ENCODE results near the gene PDPN. TPM values are rescaled to one million over a fixed set of nuclear protein-coding genes. Genes with fewer than 3 reads are reported as not detected.

Gene PDPN
- total RNA-seq, 1 experiment from 2014 or later, result not detected

DNA sequence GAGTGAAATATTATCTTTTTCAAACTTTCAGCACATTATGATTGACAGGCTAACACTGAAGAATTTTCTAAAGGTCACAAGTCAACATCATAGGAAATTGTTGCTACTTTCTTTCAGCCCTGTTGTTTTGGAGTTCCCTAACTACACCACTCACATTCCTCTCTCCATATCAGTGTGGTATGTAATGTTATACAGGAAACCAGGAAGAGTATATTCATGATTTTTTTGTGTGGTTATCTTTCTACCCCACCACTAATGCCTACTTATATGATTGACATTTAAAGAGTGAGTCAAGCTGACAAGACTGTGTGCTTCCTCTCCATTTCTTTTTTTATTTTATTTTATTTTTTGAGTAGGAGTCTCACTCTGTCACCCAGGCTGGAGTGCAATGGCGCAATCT lies 68.6 kb downstream of the PDPN start:
- TF ChIP-seq, protein P1, sequence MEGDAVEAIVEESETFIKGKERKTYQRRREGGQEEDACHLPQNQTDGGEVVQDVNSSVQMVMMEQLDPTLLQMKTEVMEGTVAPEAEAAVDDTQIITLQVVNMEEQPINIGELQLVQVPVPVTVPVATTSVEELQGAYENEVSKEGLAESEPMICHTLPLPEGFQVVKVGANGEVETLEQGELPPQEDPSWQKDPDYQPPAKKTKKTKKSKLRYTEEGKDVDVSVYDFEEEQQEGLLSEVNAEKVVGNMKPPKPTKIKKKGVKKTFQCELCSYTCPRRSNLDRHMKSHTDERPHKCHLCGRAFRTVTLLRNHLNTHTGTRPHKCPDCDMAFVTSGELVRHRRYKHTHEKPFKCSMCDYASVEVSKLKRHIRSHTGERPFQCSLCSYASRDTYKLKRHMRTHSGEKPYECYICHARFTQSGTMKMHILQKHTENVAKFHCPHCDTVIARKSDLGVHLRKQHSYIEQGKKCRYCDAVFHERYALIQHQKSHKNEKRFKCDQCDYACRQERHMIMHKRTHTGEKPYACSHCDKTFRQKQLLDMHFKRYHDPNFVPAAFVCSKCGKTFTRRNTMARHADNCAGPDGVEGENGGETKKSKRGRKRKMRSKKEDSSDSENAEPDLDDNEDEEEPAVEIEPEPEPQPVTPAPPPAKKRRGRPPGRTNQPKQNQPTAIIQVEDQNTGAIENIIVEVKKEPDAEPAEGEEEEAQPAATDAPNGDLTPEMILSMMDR (IDR thresholded peaks at IDR 0.05; ENCODE audit: unreplicated experiment), result no peak
- CTCF ChIA-PET, result no interaction called here
- BruUV-seq (replicated peaks), result no TSS peak
- H3K27ac Mint-ChIP-seq (ENCODE audit: unreplicated experiment), result no peak overlapping the region
- no peaks in the 10 kb centered on the region for H3K36me3 Mint-ChIP-seq (ENCODE audit: insufficient read depth, unreplicated experiment)
- H3K27me3 Mint-ChIP-seq (ENCODE audit: unreplicated experiment), result no peaks in the 10 kb centered on the region
- DNase-seq, result no peak
- no peaks in the 10 kb centered on the region for H3K4me1 Mint-ChIP-seq (ENCODE audit: low read depth, unreplicated experiment)
- no peak overlapping the region for H3K4me3 Mint-ChIP-seq (ENCODE audit: low read depth, unreplicated experiment)
- intact Hi-C loops (cut with micrococcal nuclease; ENCODE audit: unreplicated experiment), result no loop called here
- H3K9me3 Mint-ChIP-seq (ENCODE audit: low read depth, unreplicated experiment), result peaks cover 2% of the 10 kb centered on the region

DNA sequence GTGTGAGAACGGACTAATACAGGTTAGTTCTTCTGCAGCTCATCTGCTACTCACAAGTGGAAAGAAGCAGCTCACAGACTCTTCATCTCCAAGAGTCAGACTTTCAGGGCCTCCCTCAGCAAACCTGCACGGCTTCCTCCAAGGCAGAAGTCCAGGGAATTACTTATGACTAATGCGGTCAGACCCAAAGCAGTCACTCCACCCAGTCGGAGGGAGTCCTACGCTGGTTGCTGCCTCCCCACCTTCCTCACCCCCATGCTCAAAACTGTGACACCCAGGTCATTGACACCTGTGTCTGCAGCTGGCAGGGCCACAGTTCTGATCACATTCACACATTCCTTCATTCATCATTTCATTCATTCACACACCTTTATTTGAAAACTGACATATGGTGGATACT lies 77.9 kb downstream of the PDPN start:
- TF ChIP-seq, protein P1 (IDR thresholded peaks at IDR 0.05; ENCODE audit: unreplicated experiment), result no peak
- Mint-ChIP-seq H3K4me3 (ENCODE audit: low read depth, unreplicated experiment) (no peak overlapping the region), H3K4me1 (ENCODE audit: low read depth, unreplicated experiment) (no peaks in the 10 kb centered on the region), H3K9me3 (ENCODE audit: low read depth, unreplicated experiment) (peaks cover 3% of the 10 kb centered on the region), H3K27ac (ENCODE audit: unreplicated experiment) (no peak overlapping the region), H3K27me3 (ENCODE audit: unreplicated experiment) (no peaks in the 10 kb centered on the region), H3K36me3 (ENCODE audit: insufficient read depth, unreplicated experiment) (no peaks in the 10 kb centered on the region)
- no TSS peak for BruUV-seq (replicated peaks)
- CTCF ChIA-PET, result no interaction called here
- intact Hi-C loops (cut with micrococcal nuclease; ENCODE audit: unreplicated experiment), result no loop called here
- DNase-seq, result no peak

DNA sequence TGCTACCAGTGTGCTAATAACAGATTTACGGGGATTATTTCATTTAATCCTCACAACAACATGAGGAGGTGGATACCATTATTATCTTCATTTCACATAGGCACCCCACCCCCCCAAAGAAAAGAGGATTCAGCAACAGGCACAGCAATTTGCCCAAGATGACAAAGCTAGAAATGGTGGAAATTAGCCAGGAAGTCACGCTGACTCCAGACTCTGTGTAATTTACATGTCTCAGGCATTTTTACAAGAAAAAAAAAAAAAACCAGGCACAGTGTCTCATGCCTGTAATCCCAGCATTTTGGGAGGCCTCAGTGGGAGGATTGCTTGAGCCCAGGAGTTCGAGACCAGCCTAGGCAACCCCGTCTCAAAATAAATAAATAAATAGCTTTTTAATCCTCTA lies 78.9 kb downstream of the PDPN start:
- TF ChIP-seq, protein P1 (IDR thresholded peaks at IDR 0.05; ENCODE audit: unreplicated experiment), result no peak
- H3K27ac Mint-ChIP-seq (ENCODE audit: unreplicated experiment), result no peak overlapping the region
- H3K4me1 Mint-ChIP-seq (ENCODE audit: low read depth, unreplicated experiment), result no peaks in the 10 kb centered on the region
- intact Hi-C loops (cut with micrococcal nuclease; ENCODE audit: unreplicated experiment), result no loop called here
- no peaks in the 10 kb centered on the region for H3K27me3 Mint-ChIP-seq (ENCODE audit: unreplicated experiment)
- no peak overlapping the region for H3K4me3 Mint-ChIP-seq (ENCODE audit: low read depth, unreplicated experiment)
- no TSS peak for BruUV-seq (replicated peaks)
- no peaks in the 10 kb centered on the region for H3K36me3 Mint-ChIP-seq (ENCODE audit: insufficient read depth, unreplicated experiment)
- H3K9me3 Mint-ChIP-seq (ENCODE audit: low read depth, unreplicated experiment), result peaks cover 3% of the 10 kb centered on the region
- no peak for DNase-seq
- CTCF ChIA-PET, result no interaction called here

DNA sequence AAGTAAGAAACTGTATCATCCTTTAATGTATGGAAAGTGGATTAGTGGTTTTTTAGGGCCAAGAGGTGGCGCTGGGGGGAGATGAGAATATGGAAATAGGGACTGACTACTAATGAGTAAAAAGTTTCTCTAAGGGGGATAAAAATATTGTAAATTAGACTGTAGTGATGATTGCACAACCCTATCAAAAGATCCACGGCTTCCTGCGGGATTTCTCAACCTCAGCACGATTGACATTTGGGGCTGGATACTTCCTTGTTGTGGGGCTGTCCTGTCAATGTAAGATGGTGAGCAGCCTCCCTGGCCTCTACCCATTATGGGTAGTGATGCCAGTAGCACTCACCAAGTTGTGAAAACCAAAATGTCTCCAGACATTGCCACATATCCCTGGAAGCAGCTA lies 80.3 kb downstream of the PDPN start:
- Mint-ChIP-seq H3K36me3 (ENCODE audit: insufficient read depth, unreplicated experiment) (no peaks in the 10 kb centered on the region), H3K4me3 (ENCODE audit: low read depth, unreplicated experiment) (no peak overlapping the region), H3K27me3 (ENCODE audit: unreplicated experiment) (no peaks in the 10 kb centered on the region), H3K9me3 (ENCODE audit: low read depth, unreplicated experiment) (peaks cover 3% of the 10 kb centered on the region), H3K27ac (ENCODE audit: unreplicated experiment) (no peak overlapping the region), H3K4me1 (ENCODE audit: low read depth, unreplicated experiment) (no peaks in the 10 kb centered on the region)
- CTCF ChIA-PET, result no interaction called here
- BruUV-seq (replicated peaks), result no TSS peak
- TF ChIP-seq, protein P1 (IDR thresholded peaks at IDR 0.05; ENCODE audit: unreplicated experiment), result no peak
- DNase-seq, result no peak
- intact Hi-C loops (cut with micrococcal nuclease; ENCODE audit: unreplicated experiment), result no loop called here

- H3K27me3 Mint-ChIP-seq (ENCODE audit: unreplicated experiment), result no peaks in the 10 kb centered on the region
- no TSS peak for BruUV-seq (replicated peaks)
Measured at GRCh38 chr1:13664451-13664850, 80.8 kb downstream of the PDPN start.

More at GRCh38 chr1:13664451-13664850, 80.8 kb downstream of the PDPN start:
- H3K4me3 Mint-ChIP-seq (ENCODE audit: low read depth, unreplicated experiment), result no peak overlapping the region
- no peaks in the 10 kb centered on the region for H3K4me1 Mint-ChIP-seq (ENCODE audit: low read depth, unreplicated experiment)
- CTCF ChIA-PET, result no interaction called here
- peaks cover under 1% of the 10 kb centered on the region for H3K9me3 Mint-ChIP-seq (ENCODE audit: low read depth, unreplicated experiment)
- H3K36me3 Mint-ChIP-seq (ENCODE audit: insufficient read depth, unreplicated experiment), result no peaks in the 10 kb centered on the region
- intact Hi-C loops (cut with micrococcal nuclease; ENCODE audit: unreplicated experiment), result no loop called here
- TF ChIP-seq, protein P1 (IDR thresholded peaks at IDR 0.05; ENCODE audit: unreplicated experiment), result no peak
- no peak overlapping the region for H3K27ac Mint-ChIP-seq (ENCODE audit: unreplicated experiment)
- no peak for DNase-seq

Measured in Calu3 (cell line).